Measurements from ENCODE around the gene EEFSEC.
A peak's percentile ranks its signal among the peaks of the same experiment; 100 is the strongest.

Gene EEFSEC

GRCh38 chr3:128456776-128457715 is 303.8 kb downstream of the EEFSEC start:
- peak; percentile 65 for DNase-seq

- no peak for DNase-seq
These were observed 304.7 kb downstream of the EEFSEC start for GRCh38 chr3:128457937-128458336.

Measured in retina (tissue), 1 donor.